Mesenchymal stem cell (in vitro differentiated cells and primary cell): Measurements from ENCODE around the gene CRY2.

Source experiments
- DNase-seq: peaks from one replicate; pipeline ENCODE4 v3.0.0-alpha.2; 2013
- H2AFZ ChIP-seq: one replicate; pipeline ENCODE4 v1.6.1; 2013; ENCODE audit warnings: low read depth, mild to moderate bottlenecking, control low read depth, inconsistent platforms, low read length, moderate library complexity
- H2AK5ac ChIP-seq: 2 replicates; pipeline ENCODE4 v1.6.1; 2013; ENCODE audit warnings: low read length, moderate library complexity, mild to moderate bottlenecking, inconsistent platforms; ENCODE audit not compliant: severe bottlenecking
- H2BK120ac ChIP-seq: one replicate; pipeline ENCODE4 v1.6.1; 2013; ENCODE audit warnings: low read depth, mild to moderate bottlenecking, inconsistent platforms, low read length, moderate library complexity
- H2BK12ac ChIP-seq, 2 experiments: one replicate each; pipeline ENCODE4 v1.6.1; 2013; ENCODE audit warnings: inconsistent platforms in 2 of 2, low read length in 2 of 2, mild to moderate bottlenecking in 2 of 2, moderate library complexity in 2 of 2, control low read depth in 1 of 2
- H2BK15ac ChIP-seq: one replicate; pipeline ENCODE4 v1.6.1; 2013; ENCODE audit warnings: mild to moderate bottlenecking, low read depth, inconsistent platforms; ENCODE audit not compliant: poor library complexity, severe bottlenecking
- H2BK5ac ChIP-seq: 2 replicates; pipeline ENCODE4 v1.6.1; 2013; ENCODE audit warnings: low read depth, mild to moderate bottlenecking, low read length, control low read depth, inconsistent platforms; ENCODE audit not compliant: poor library complexity, severe bottlenecking
- H3K14ac ChIP-seq, 2 experiments: one replicate each; pipeline ENCODE4 v1.6.1; 2013; ENCODE audit warnings: inconsistent platforms in 2 of 2, low read length in 2 of 2, control low read depth in 1 of 2, mild to moderate bottlenecking in 1 of 2, moderate library complexity in 1 of 2
- H3K18ac ChIP-seq, 2 experiments: one replicate each; pipeline ENCODE4 v1.6.1; 2013; ENCODE audit warnings: inconsistent platforms in 2 of 2, low read length in 2 of 2, control low read depth in 1 of 2, low read depth in 1 of 2, mild to moderate bottlenecking in 1 of 2
- H3K23ac ChIP-seq, 2 experiments: one replicate each; pipeline ENCODE4 v1.6.1; 2013; ENCODE audit warnings: inconsistent platforms in 2 of 2, low read length in 2 of 2, mild to moderate bottlenecking in 2 of 2, moderate library complexity in 2 of 2, control low read depth in 1 of 2
- H3K27ac ChIP-seq: 2 replicates; pipeline ENCODE4 v1.5.1; 2013; ENCODE audit warnings: mild to moderate bottlenecking, moderate library complexity, low read length, control low read depth, inconsistent platforms; ENCODE audit not compliant: poor library complexity, severe bottlenecking
- H3K27me3 ChIP-seq, 2 experiments: 2 replicates each; pipeline versions ENCODE4 v1.6.1 to v1.7.0; 2013; ENCODE audit warnings: low read length in 2 of 2, mild to moderate bottlenecking in 2 of 2, moderate library complexity in 2 of 2, control low read depth in 1 of 2, inconsistent platforms in 1 of 2; ENCODE audit not compliant: control insufficient read depth in 1 of 2, insufficient read depth in 1 of 2
- H3K36me3 ChIP-seq, 2 experiments: 2 replicates each; pipeline versions ENCODE4 v1.6.1 to v1.7.0; 2013; ENCODE audit warnings: low read length in 2 of 2, control low read depth in 1 of 2, inconsistent platforms in 1 of 2, low read depth in 1 of 2, mild to moderate bottlenecking in 1 of 2; ENCODE audit not compliant: insufficient read depth in 2 of 2, control insufficient read depth in 1 of 2
- H3K4ac ChIP-seq, 2 experiments: one replicate each; pipeline ENCODE4 v1.6.1; 2013; ENCODE audit warnings: inconsistent platforms in 2 of 2, low read length in 2 of 2, mild to moderate bottlenecking in 2 of 2, moderate library complexity in 2 of 2, control low read depth in 1 of 2, low read depth in 1 of 2
- H3K4me1 ChIP-seq: 2 replicates; pipeline ENCODE4 v1.6.1; 2013; ENCODE audit warnings: low read depth, low read length, control low read depth; ENCODE audit not compliant: control insufficient read depth, insufficient read depth
- H3K4me2 ChIP-seq: 2 replicates; pipeline ENCODE4 v1.6.1; 2013; ENCODE audit warnings: low read length, mild to moderate bottlenecking, inconsistent platforms; ENCODE audit not compliant: poor library complexity, severe bottlenecking
- H3K4me3 ChIP-seq, 2 experiments: 2 replicates each; pipeline versions ENCODE4 v1.5.1 to v1.7.0; 2013; ENCODE audit warnings: low read length in 2 of 2, mild to moderate bottlenecking in 2 of 2, control low read depth in 1 of 2, low read depth in 1 of 2; ENCODE audit not compliant: insufficient read depth in 1 of 2
- H3K79me1 ChIP-seq: replicated peaks from 2 replicates; pipeline ENCODE4 v1.6.1; 2013; ENCODE audit warnings: mild to moderate bottlenecking, control low read depth, low read length, inconsistent platforms; ENCODE audit not compliant: poor library complexity, severe bottlenecking
- H3K9ac ChIP-seq: 2 replicates; pipeline ENCODE4 v1.7.0; 2013; ENCODE audit warnings: mild to moderate bottlenecking, low read length, moderate library complexity
- H3K9me3 ChIP-seq: 2 replicates; pipeline ENCODE4 v1.7.0; 2013; ENCODE audit warnings: mild to moderate bottlenecking, low read length; ENCODE audit not compliant: control insufficient read depth
- H4K8ac ChIP-seq: one replicate; pipeline ENCODE4 v1.6.1; 2013; ENCODE audit warnings: inconsistent platforms, mild to moderate bottlenecking, low read length, moderate library complexity
- H4K91ac ChIP-seq: one replicate; pipeline ENCODE4 v1.6.1; 2013; ENCODE audit warnings: mild to moderate bottlenecking, low read length, inconsistent platforms
- WGBS: methylation state at CpG from one replicate; pipeline ENCODE4 v1.1.7; 2013; ENCODE audit warnings: mixed read lengths; 5-methylcytosine and 5-hydroxymethylcytosine counted together

The CRY2 gene

GRCh38 chr11:45889555-45889954 is 42.3 kb downstream of the CRY2 start:
- Histone ChIP-seq H2AK5ac (no peak overlapping the region), H4K8ac (no peak overlapping the region), H2BK12ac (no peak overlapping the region), H2BK5ac (no peak overlapping the region), H4K91ac (no peak overlapping the region), H2BK120ac (no peak overlapping the region), H2AFZ (no peak overlapping the region), H3K27me3 (peaks cover 38 to 61% of the 10 kb centered on the region in 2 experiments), H3K9me3 (no peaks in the 10 kb centered on the region), H3K4me1 (peaks cover 10% of the 10 kb centered on the region), H3K4me2 (no peak overlapping the region), H3K4me3 (no peak overlapping the region), H3K79me1 (no peaks in the 10 kb centered on the region), H2BK15ac (no peak overlapping the region), H3K23ac (no peak overlapping the region), H3K36me3 (no peaks in the 10 kb centered on the region), H3K18ac (no peak overlapping the region), H3K9ac (no peak overlapping the region), H3K27ac (no peak overlapping the region), H3K4ac (no peak overlapping the region), H3K14ac (no peak overlapping the region)
- DNase-seq: no peak
- 76% methylated on average over 7 of the region's 8 CpGs for WGBS

GRCh38 chr11:45889966-45890365 is 42.7 kb downstream of the CRY2 start:
- Histone ChIP-seq H3K79me1 (no peaks in the 10 kb centered on the region), H3K23ac (no peak overlapping the region), H3K9ac (no peak overlapping the region), H2AFZ (no peak overlapping the region), H4K91ac (no peak overlapping the region), H3K4me3 (no peak overlapping the region), H2BK5ac (no peak overlapping the region), H3K18ac (no peak overlapping the region), H3K4ac (no peak overlapping the region), H3K4me2 (no peak overlapping the region), H3K27me3 (peaks cover 41 to 65% of the 10 kb centered on the region in 2 experiments), H4K8ac (no peak overlapping the region), H2AK5ac (no peak overlapping the region), H2BK15ac (no peak overlapping the region), H2BK12ac (no peak overlapping the region), H3K14ac (no peak overlapping the region), H2BK120ac (no peak overlapping the region), H3K36me3 (no peaks in the 10 kb centered on the region), H3K9me3 (no peaks in the 10 kb centered on the region), H3K4me1 (peaks cover 10% of the 10 kb centered on the region), H3K27ac (no peak overlapping the region)
- DNase-seq: no peak
- WGBS: 92% methylated on average over 6 of the region's 9 CpGs

- 82% methylated on average over 9 of the region's 9 CpGs for WGBS
- Histone ChIP-seq H3K4me2 (no peak overlapping the region), H3K4ac (no peak overlapping the region), H2AFZ (no peak overlapping the region), H3K4me1 (peaks cover 3% of the 10 kb centered on the region), H2BK12ac (no peak overlapping the region), H2AK5ac (no peak overlapping the region), H3K9ac (no peak overlapping the region), H3K9me3 (no peaks in the 10 kb centered on the region), H4K91ac (no peak overlapping the region), H3K79me1 (no peaks in the 10 kb centered on the region), H3K27me3 (peaks cover 44 to 69% of the 10 kb centered on the region in 2 experiments), H3K4me3 (no peak overlapping the region), H4K8ac (no peak overlapping the region), H2BK15ac (no peak overlapping the region), H2BK120ac (no peak overlapping the region), H3K14ac (no peak overlapping the region), H3K27ac (no peak overlapping the region), H3K18ac (no peak overlapping the region), H3K36me3 (no peaks in the 10 kb centered on the region), H2BK5ac (no peak overlapping the region), H3K23ac (no peak overlapping the region)
- no peak for DNase-seq
Measured at GRCh38 chr11:45890886-45891550, 43.7 kb downstream of the CRY2 start.

GRCh38 chr11:45892856-45893255 is 45.6 kb downstream of the CRY2 start:
- Histone ChIP-seq H3K27me3 (peaks cover 42 to 68% of the 10 kb centered on the region in 2 experiments), H3K9ac (no peak overlapping the region)

More at GRCh38 chr11:45892856-45893255, 45.6 kb downstream of the CRY2 start:
- H2BK15ac ChIP-seq: no peak overlapping the region
- 79% methylated on average over 5 of the region's 5 CpGs for whole genome bisulfite sequencing
- H3K9me3 ChIP-seq: no peaks in the 10 kb centered on the region
- H4K91ac ChIP-seq: no peak overlapping the region
- H3K79me1 ChIP-seq: no peaks in the 10 kb centered on the region
- no peak overlapping the region for H2AFZ ChIP-seq
- no peak overlapping the region for H3K27ac ChIP-seq
- no peak overlapping the region for H2BK120ac ChIP-seq
- no peak for DNase-seq
- H2AK5ac ChIP-seq: no peak overlapping the region
- no peak overlapping the region for H3K14ac ChIP-seq
- H2BK12ac ChIP-seq: no peak overlapping the region
- H4K8ac ChIP-seq: no peak overlapping the region
- H2BK5ac ChIP-seq: no peak overlapping the region
- H3K4ac ChIP-seq: no peak overlapping the region
- H3K36me3 ChIP-seq: no peaks in the 10 kb centered on the region
- no peak overlapping the region for H3K4me3 ChIP-seq
- peaks cover 3% of the 10 kb centered on the region for H3K4me1 ChIP-seq
- H3K23ac ChIP-seq: no peak overlapping the region
- no peak overlapping the region for H3K4me2 ChIP-seq
- H3K18ac ChIP-seq: no peak overlapping the region
